B cell (primary cell): ENCODE measurements around the gene C18orf63. TPM values are rescaled to one million over a fixed set of nuclear protein-coding genes. Genes with fewer than 3 reads are reported as not detected.
A peak's percentile ranks its signal among the peaks of the same experiment; 100 is the strongest.

Experiments
- ATAC-seq: fragments of 200-7000 bp; cut with Tn5 transposase; one replicate; pipeline ENCODE4 v1.10.0; 2021; ENCODE audit warnings: low read depth, mild to moderate bottlenecking, moderate number of reproducible peaks, moderate library complexity
- CTCF ChIA-PET: fragments of 350-600 bp; sonication (Branson Sonifier 250); formaldehyde crosslinking; loops from one replicate; lab custom pipeline; 2021; ENCODE audit warnings: antibody characterized with exemption, inconsistent platforms; lab: Charles Lee
- POLR2A ChIA-PET: fragments of 350-600 bp; sonication (Branson Sonifier 250); formaldehyde crosslinking; loops from one replicate; lab custom pipeline; 2021; ENCODE audit warnings: antibody characterized with exemption; lab: Charles Lee
- DNase-seq: peaks from one replicate; pipeline ENCODE4 v3.0.0; 2013
- H2AFZ ChIP-seq: 2 replicates; pipeline ENCODE4 v1.6.1; 2012; ENCODE audit warnings: mild to moderate bottlenecking, low read depth, low read length; ENCODE audit not compliant: insufficient read depth, poor library complexity, severe bottlenecking
- H3K27ac ChIP-seq, 2 donors: 1 replicate in 1 of 2; 2 replicates in 1 of 2; pipeline ENCODE4 v1.5.1; 2012 to 2013; ENCODE audit warnings: low read length in 2 of 2, mild to moderate bottlenecking in 2 of 2, moderate library complexity in 1 of 2
- H3K27me3 ChIP-seq, 4 experiments: fragments of 200-600 bp in 1 of 4; sonication (generic) in 1 of 4; replicated peaks in 1 of 4; 1 replicate in 2 of 4; 2 replicates in 2 of 4; pipeline versions ENCODE4 v1.6.1 to v1.7.0; 2013 to 2016; ENCODE audit warnings: low read length in 3 of 4, mild to moderate bottlenecking in 2 of 4, mixed read lengths in 1 of 4, moderate library complexity in 1 of 4; ENCODE audit not compliant: insufficient read depth in 4 of 4, control insufficient read depth in 3 of 4; ENCODE audit errors: control extremely low read depth in 1 of 4
- H3K36me3 ChIP-seq, 2 experiments: replicated peaks in 1 of 2; 1 replicate in 1 of 2; 2 replicates in 1 of 2; pipeline versions ENCODE4 v1.6.1 to v1.7.1; 2013; ENCODE audit warnings: low read length in 1 of 2; ENCODE audit not compliant: insufficient read depth in 2 of 2, control insufficient read depth in 1 of 2; ENCODE audit errors: control extremely low read depth in 1 of 2, extremely low read depth in 1 of 2
- H3K4me1 ChIP-seq, 2 donors: fragments of 200-600 bp in 1 of 2; sonication (generic) in 1 of 2; 1 replicate in 1 of 2; 2 replicates in 1 of 2; pipeline versions ENCODE4 v1.5.1 to v1.6.1; 2013 to 2017; ENCODE audit warnings: low read length in 2 of 2; ENCODE audit not compliant: control insufficient read depth in 2 of 2, insufficient read depth in 2 of 2
- H3K4me2 ChIP-seq: replicated peaks from 2 replicates; pipeline ENCODE3; 2012; ENCODE audit warnings: mild to moderate bottlenecking, low read depth, low read length; ENCODE audit not compliant: poor library complexity, severe bottlenecking
- H3K4me3 ChIP-seq, 5 experiments: fragments of 200-600 bp in 1 of 5; sonication (generic) in 1 of 5; 1 replicate in 3 of 5; 2 replicates in 2 of 5; pipeline versions ENCODE4 v1.5.1 to v1.7.0; 2011 to 2016; ENCODE audit warnings: low read length in 4 of 5, mild to moderate bottlenecking in 4 of 5, low read depth in 2 of 5, control low read depth in 1 of 5, moderate library complexity in 1 of 5; ENCODE audit not compliant: insufficient read depth in 1 of 5; ENCODE audit errors: control extremely low read depth in 1 of 5, extremely low read depth in 1 of 5
- H3K79me2 ChIP-seq: fragments of 200-600 bp; sonication (generic); one replicate; pipeline ENCODE4 v1.6.0; 2016; ENCODE audit warnings: low read length; ENCODE audit not compliant: control insufficient read depth, insufficient read depth
- H3K9ac ChIP-seq: fragments of 200-600 bp; sonication (generic); 2 replicates; pipeline ENCODE4 v1.6.1; 2017; ENCODE audit warnings: mild to moderate bottlenecking, low read length, moderate library complexity
- H3K9me3 ChIP-seq, 3 donors: one replicate each; pipeline versions ENCODE4 v1.6.1 to v1.7.1; 2013; ENCODE audit warnings: low read length in 2 of 3; ENCODE audit not compliant: control insufficient read depth in 2 of 3, insufficient read depth in 1 of 3; ENCODE audit errors: control extremely low read depth in 1 of 3
- H4K20me1 ChIP-seq: 2 replicates; pipeline ENCODE4 v1.6.0; 2012; ENCODE audit warnings: mild to moderate bottlenecking, low read length; ENCODE audit not compliant: insufficient read depth, control insufficient read depth, poor library complexity, severe bottlenecking
- H3K27ac Mint-ChIP-seq: one replicate; pipeline ENCODE4 v1.8.0; 2021; ENCODE audit warnings: mixed read lengths
- H3K27me3 Mint-ChIP-seq: one replicate; pipeline ENCODE4 v1.8.0; 2021; ENCODE audit warnings: mixed read lengths
- H3K4me1 Mint-ChIP-seq: one replicate; pipeline ENCODE4 v1.8.0; 2021; ENCODE audit warnings: mixed read lengths
- H3K4me3 Mint-ChIP-seq: one replicate; pipeline ENCODE4 v1.8.0; 2021; ENCODE audit warnings: mixed read lengths
- H3K9me3 Mint-ChIP-seq: one replicate; pipeline ENCODE4 v1.8.0; 2022; ENCODE audit warnings: mixed read lengths; ENCODE audit not compliant: insufficient read depth
- EZH2 ChIP-seq: IDR thresholded peaks from 2 replicates; pipeline ENCODE4 v1.6.1; 2012; ENCODE audit warnings: borderline replicate concordance, low read depth, mild to moderate bottlenecking, moderate library complexity, low read length; ENCODE audit not compliant: insufficient read depth, poor library complexity, severe bottlenecking
- WGBS: methylation state at CpG from one replicate; pipeline ENCODE4 v1.1.5; 2013; ENCODE audit warnings: missing lambda C conversion rate; ENCODE audit not compliant: insufficient coverage; 5-methylcytosine and 5-hydroxymethylcytosine counted together
- intact Hi-C: fragments of 100-400 bp; cut with micrococcal nuclease; formaldehyde crosslinking; loops from one replicate; pipeline ENCODE4 v1.10.0; 2022
- polyA plus RNA-seq: library from polyadenylated mRNA; depleted of rRNA; stranded (reverse); fragments of >200 nt; gene quantifications from 2 replicates; pipeline ENCODE4 v1.2.3, GENCODE V29; 2012
- total RNA-seq, 2 donors: library from RNA; stranded (reverse); fragments of 120-200 nt in 1 of 2; gene quantifications; 1 replicate in 1 of 2; 2 replicates in 1 of 2; pipeline versions ENCODE4 v1.2.3 to v1.2.4, GENCODE V29; 2013 to 2022
- TF ChIP-seq, protein P1 (sequence below): fragments of 200-600 bp; IDR thresholded peaks from one replicate; pipeline ENCODE4 v1.8.0; 2022; ENCODE audit warnings: antibody characterized with exemption, mild to moderate bottlenecking

Gene C18orf63
- total and polyA plus RNA-seq, 2 donors (not counting 1 experiment from before 2014, with no cell fraction given), result not detected

DNA sequence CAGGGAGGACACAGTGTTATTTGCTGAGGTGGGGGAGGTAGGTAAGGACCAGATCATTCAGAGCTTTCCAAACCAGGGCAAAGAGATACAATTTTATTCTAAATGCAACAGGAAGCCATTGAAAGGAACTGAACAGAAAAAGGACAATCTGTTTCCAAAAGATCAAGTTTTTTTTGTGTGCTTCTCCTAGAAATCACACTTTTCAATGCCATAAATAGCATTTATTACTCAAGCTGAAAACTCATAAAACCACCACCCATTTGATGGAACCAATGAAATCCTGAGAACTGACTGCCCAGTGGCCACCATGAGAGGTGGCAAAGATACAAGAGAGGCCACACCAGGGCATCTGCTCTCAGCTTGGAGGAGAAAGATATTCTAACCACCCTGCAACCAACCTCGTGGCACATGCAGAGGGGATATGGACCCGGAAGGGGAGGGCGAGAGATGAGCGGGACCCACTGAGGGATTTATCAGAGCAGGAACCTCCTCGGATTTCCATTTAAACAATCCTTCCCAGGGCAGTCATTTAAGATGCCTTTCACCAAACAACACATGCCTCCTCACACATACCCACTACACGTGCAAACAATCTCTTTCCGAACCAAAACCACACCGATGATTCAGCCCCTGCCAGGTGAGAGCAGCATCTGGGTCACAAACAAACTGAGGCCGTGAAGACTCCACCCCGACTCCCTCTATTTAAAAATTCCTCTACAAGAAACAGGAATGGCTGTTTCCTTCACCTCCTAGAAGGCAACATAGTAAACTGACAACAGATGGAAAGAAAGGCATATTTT, 32.7 kb upstream of the C18orf63 start:
- no peak overlapping the region for H2AFZ ChIP-seq
- no peaks in the 10 kb centered on the region for H3K9me3 ChIP-seq
- POLR2A ChIA-PET, result no interaction called here
- H3K27me3 ChIP-seq, result no peaks in the 10 kb centered on the region
- H3K4me1 ChIP-seq, result peaks cover 5 to 28% of the 10 kb centered on the region in 2 donors
- H4K20me1 ChIP-seq, result peaks cover 58% of the 10 kb centered on the region
- peaks cover 61% of the 10 kb centered on the region for H3K79me2 ChIP-seq
- intact Hi-C loops, result loop anchor here (2.0 kb wide), 1 partner anchor 52 kb away; no protein-coding TSS in a partner anchor
- no peaks in the 10 kb centered on the region for H3K9me3 Mint-ChIP-seq
- H3K9ac ChIP-seq, result no peak overlapping the region
- peaks cover 0 to 3% of the 10 kb centered on the region in 2 experiments for H3K36me3 ChIP-seq
- peak overlapping the region; percentile 42 for H3K4me2 ChIP-seq
- no peaks in the 10 kb centered on the region for H3K27me3 Mint-ChIP-seq
- 93% methylated on average over 7 of the region's 10 CpGs for WGBS
- no peak overlapping the region for H3K27ac Mint-ChIP-seq
- peak overlapping the region; percentile 20 for H3K4me3 Mint-ChIP-seq
- ATAC-seq (no peak), DNase-seq (no peak)
- CTCF ChIA-PET, result no interaction called here
- no peak overlapping the region for H3K4me3 ChIP-seq
- no peak for TF ChIP-seq EZH2
- TF ChIP-seq, protein P1, sequence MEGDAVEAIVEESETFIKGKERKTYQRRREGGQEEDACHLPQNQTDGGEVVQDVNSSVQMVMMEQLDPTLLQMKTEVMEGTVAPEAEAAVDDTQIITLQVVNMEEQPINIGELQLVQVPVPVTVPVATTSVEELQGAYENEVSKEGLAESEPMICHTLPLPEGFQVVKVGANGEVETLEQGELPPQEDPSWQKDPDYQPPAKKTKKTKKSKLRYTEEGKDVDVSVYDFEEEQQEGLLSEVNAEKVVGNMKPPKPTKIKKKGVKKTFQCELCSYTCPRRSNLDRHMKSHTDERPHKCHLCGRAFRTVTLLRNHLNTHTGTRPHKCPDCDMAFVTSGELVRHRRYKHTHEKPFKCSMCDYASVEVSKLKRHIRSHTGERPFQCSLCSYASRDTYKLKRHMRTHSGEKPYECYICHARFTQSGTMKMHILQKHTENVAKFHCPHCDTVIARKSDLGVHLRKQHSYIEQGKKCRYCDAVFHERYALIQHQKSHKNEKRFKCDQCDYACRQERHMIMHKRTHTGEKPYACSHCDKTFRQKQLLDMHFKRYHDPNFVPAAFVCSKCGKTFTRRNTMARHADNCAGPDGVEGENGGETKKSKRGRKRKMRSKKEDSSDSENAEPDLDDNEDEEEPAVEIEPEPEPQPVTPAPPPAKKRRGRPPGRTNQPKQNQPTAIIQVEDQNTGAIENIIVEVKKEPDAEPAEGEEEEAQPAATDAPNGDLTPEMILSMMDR, result no peak
- H3K4me1 Mint-ChIP-seq, result peaks cover 59% of the 10 kb centered on the region
- H3K27ac ChIP-seq, result no peak overlapping the region

DNA sequence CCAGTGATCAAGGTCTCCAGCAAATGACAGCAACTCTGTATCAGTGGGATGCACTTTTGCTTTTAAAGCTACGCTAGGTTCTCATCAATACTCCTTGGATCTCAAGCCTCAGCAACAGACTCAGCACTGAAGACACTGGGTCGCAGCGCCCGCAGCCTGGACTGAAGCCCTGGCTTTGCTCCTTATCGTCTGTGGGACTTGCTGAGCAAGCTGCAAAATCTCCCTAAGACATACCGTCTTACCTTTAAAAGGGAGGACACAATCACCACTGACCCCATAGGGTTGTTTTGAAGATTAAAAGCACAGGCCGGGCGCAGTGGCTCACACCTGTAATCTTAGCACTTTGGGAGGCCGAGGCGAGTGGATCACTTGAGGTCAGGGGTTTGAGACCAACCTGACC, 32.0 kb upstream of the C18orf63 start:
- no peaks in the 10 kb centered on the region for H3K9me3 Mint-ChIP-seq
- ChIA-PET CTCF (no interaction called here), POLR2A (no interaction called here)
- H3K4me1 ChIP-seq, result peaks cover 5 to 35% of the 10 kb centered on the region in 2 donors
- H3K27me3 ChIP-seq, result no peaks in the 10 kb centered on the region
- H3K4me2 ChIP-seq, result no peak overlapping the region
- H3K27ac ChIP-seq, result no peak overlapping the region
- intact Hi-C loops, result loop anchor here (2.0 kb wide), 1 partner anchor 51 kb away; no protein-coding TSS in a partner anchor
- H3K4me3 ChIP-seq, result no peak overlapping the region
- WGBS, result 100% methylated on average over 5 of the region's 10 CpGs
- no peak overlapping the region for H3K27ac Mint-ChIP-seq
- H3K9ac ChIP-seq, result no peak overlapping the region
- H3K4me3 Mint-ChIP-seq, result no peak overlapping the region
- peaks cover 58% of the 10 kb centered on the region for H4K20me1 ChIP-seq
- no peaks in the 10 kb centered on the region for H3K27me3 Mint-ChIP-seq
- no peaks in the 10 kb centered on the region for H3K9me3 ChIP-seq
- H3K79me2 ChIP-seq, result peaks cover 60% of the 10 kb centered on the region
- no peak overlapping the region for H2AFZ ChIP-seq
- H3K36me3 ChIP-seq, result peaks cover 0 to 3% of the 10 kb centered on the region in 2 experiments
- no peak for ATAC-seq
- DNase-seq, result no peak
- TF ChIP-seq EZH2, result no peak
- TF ChIP-seq, protein P1, result no peak
- peaks cover 66% of the 10 kb centered on the region for H3K4me1 Mint-ChIP-seq
